HepG2 (cell line): ENCODE data around the gene EXOC3L2. TPM values are rescaled to one million over a fixed set of nuclear protein-coding genes. Genes with fewer than 3 reads are reported as not detected.

ENCODE experiments used
- CEBPG ChIP-seq: IDR thresholded peaks from 2 replicates; pipeline ENCODE4 v1.6.1; 2016
- HMG20B ChIP-seq: conservative IDR thresholded peaks from 2 replicates; pipeline ENCODE4 v1.6.1; 2016; ENCODE audit warnings: missing genetic modification reagents, missing compliant biosample characterization
- MXD4 ChIP-seq: IDR thresholded peaks from 2 replicates; pipeline ENCODE4 v1.6.1; 2016; ENCODE audit warnings: mild to moderate bottlenecking, missing biosample characterization, missing genetic modification reagents
- NFYB ChIP-seq: sonication (generic); formaldehyde crosslinking; IDR thresholded peaks from 2 replicates; pipeline ENCODE4 v1.4.0; 2020; ENCODE audit warnings: missing genetic modification reagents
- POGZ ChIP-seq: sonication (generic); formaldehyde crosslinking; IDR thresholded peaks from 2 replicates; pipeline ENCODE4 v1.4.0; 2020; ENCODE audit warnings: mild to moderate bottlenecking, missing genetic modification reagents
- RAD21 ChIP-seq: fragments of 450-650 bp; formaldehyde crosslinking; IDR thresholded peaks from 2 replicates; pipeline ENCODE4 v1.5.0; 2020; ENCODE audit warnings: mild to moderate bottlenecking
- SAFB2 ChIP-seq: sonication (generic); formaldehyde crosslinking; IDR thresholded peaks from 2 replicates; pipeline ENCODE4 v1.5.1; 2020; ENCODE audit warnings: missing genetic modification reagents, low read depth, mild to moderate bottlenecking, borderline replicate concordance
- SRSF9 ChIP-seq: fragments of 200-400 bp; formaldehyde crosslinking; IDR thresholded peaks from 2 replicates; pipeline ENCODE4 v1.6.1; 2018; ENCODE audit warnings: borderline replicate concordance, mild to moderate bottlenecking, low read depth, low read length; ENCODE audit not compliant: insufficient read depth, poor library complexity, severe bottlenecking
- ZBTB1 ChIP-seq: sonication (generic); formaldehyde crosslinking; IDR thresholded peaks from 2 replicates; pipeline ENCODE4 v1.4.0; 2020; ENCODE audit warnings: missing genetic modification reagents, borderline replicate concordance
- ZNF256 ChIP-seq: sonication (generic); formaldehyde crosslinking; conservative IDR thresholded peaks from 2 replicates; pipeline ENCODE4 v1.4.0; 2020; ENCODE audit warnings: missing genetic modification reagents
- ZNF501 ChIP-seq: sonication (generic); formaldehyde crosslinking; IDR thresholded peaks from 2 replicates; pipeline ENCODE4 v1.5.1; 2020; ENCODE audit warnings: mild to moderate bottlenecking, moderate library complexity, missing genetic modification reagents
- ZNF781 ChIP-seq: sonication (generic); formaldehyde crosslinking; IDR thresholded peaks from 2 replicates; pipeline ENCODE4 v1.5.1; 2020; ENCODE audit warnings: borderline replicate concordance, mild to moderate bottlenecking, missing genetic modification reagents; ENCODE audit errors: not compliant biosample characterization
- polyA plus RNA-seq, 8 experiments: library from polyadenylated mRNA; depleted of rRNA in 3 of 8; stranded (reverse) in 7 of 8; unstranded in 1 of 8; fragments of >200 nt; fragmentation: Illumina TruSeq in 4 of 8; extraction: Trizol in 4 of 8; gene quantifications; 2 replicates each; pipeline versions ENCODE4 v1.2.1 to v1.2.3, GENCODE V29; 2011 to 2016; ENCODE audit warnings: low read depth in 4 of 8, missing spikeins in 1 of 8, mixed read lengths in 1 of 8; ENCODE audit not compliant: insufficient read depth in 1 of 8
- total RNA-seq, 5 experiments: library from RNA; depleted of rRNA; stranded (reverse); fragments of >200 nt; fragmentation: Illumina TruSeq; extraction: Trizol; gene quantifications; 2 replicates each; pipeline ENCODE4 v1.2.3, GENCODE V29; 2016; ENCODE audit warnings: low read depth in 1 of 5
- TF ChIP-seq, protein P1 (sequence below): sonication (generic); formaldehyde crosslinking; IDR thresholded peaks from 2 replicates; pipeline ENCODE4 v1.8.0; 2022; ENCODE audit warnings: mild to moderate bottlenecking, missing genetic modification reagents, moderate library complexity
- TF ChIP-seq, protein P2 (sequence below): sonication (generic); formaldehyde crosslinking; IDR thresholded peaks from 2 replicates; pipeline ENCODE4 v1.8.1; 2022; ENCODE audit warnings: low read depth, mild to moderate bottlenecking, missing genetic modification reagents
- TF ChIP-seq, protein P3 (sequence below): sonication (generic); formaldehyde crosslinking; IDR thresholded peaks from 2 replicates; pipeline ENCODE4 v1.5.1; 2020; ENCODE audit warnings: mild to moderate bottlenecking, missing genetic modification reagents, moderate library complexity
- TF ChIP-seq, protein P4 (sequence below): sonication (generic); formaldehyde crosslinking; IDR thresholded peaks from 2 replicates; pipeline ENCODE4 v1.5.0; 2020; ENCODE audit warnings: missing genetic modification reagents
- TF ChIP-seq, protein P5 (sequence below): sonication (generic); formaldehyde crosslinking; IDR thresholded peaks from 2 replicates; pipeline ENCODE4 v1.5.0; 2020; ENCODE audit warnings: mild to moderate bottlenecking, missing genetic modification reagents, moderate library complexity

The EXOC3L2 gene
- total and polyA plus RNA-seq, 2 of the 13 experiments (the other 11 are each of a cell fraction or from before 2014, with no cell fraction given) = 0.21 TPM; not detected in 1

DNA sequence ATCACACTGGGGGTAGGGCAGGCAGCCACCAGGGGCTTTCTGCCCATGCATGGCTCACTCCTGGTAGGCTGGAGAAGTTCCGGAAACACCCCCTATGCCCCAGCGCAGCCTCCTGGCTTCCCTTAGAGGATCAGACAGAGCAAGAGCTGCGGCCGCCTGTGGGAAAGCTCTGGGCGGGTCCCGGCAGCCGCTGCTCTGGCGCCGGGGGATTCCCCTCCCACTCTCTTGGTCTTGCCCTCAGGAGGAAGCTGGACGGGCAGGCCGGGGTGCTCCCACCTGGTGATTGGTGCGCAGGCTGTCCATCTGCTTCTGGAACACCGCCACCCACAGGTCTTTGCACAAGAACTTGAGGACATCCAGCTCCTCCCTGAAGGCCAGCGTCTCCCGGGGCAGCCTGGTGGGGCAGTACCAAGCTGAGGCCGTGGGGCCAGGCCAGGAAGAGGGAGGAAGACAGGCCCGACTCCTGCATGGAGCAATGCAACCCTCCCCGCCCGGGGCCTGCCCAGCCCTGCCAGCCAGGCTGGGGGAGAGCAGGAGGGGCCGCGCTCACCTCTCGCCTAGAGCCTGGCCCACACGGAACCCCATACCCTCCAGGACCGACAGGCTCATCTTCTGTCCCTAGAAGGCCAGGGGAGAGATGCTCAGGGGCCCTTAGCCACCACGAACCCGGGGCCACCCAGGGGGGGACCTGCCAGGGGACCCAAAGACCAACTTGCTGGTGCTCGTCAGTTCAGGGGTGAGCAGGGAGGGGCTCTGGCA, 80.5 kb downstream of the EXOC3L2 start (continued):
- TF ChIP-seq ZNF256 (CRISPR knock-in tag) (no peak), SRSF9 (no peak), ZNF501 (CRISPR knock-in tag) (no peak), CEBPG (CRISPR knock-in tag) (peak; percentile 8; the same call in 1 of the 2 replicates), ZNF781 (CRISPR knock-in tag) (no peak), SAFB2 (CRISPR knock-in tag) (no peak), MXD4 (CRISPR knock-in tag) (no peak), HMG20B (CRISPR knock-in tag) (no peak), POGZ (CRISPR knock-in tag) (no peak), NFYB (CRISPR knock-in tag) (peak; percentile 80), RAD21 (CRISPR knock-in tag) (0 out of 2 replicates have a peak, but pooled peaks have one; percentile 14), ZBTB1 (CRISPR knock-in tag) (no peak)
- TF ChIP-seq, protein P1, sequence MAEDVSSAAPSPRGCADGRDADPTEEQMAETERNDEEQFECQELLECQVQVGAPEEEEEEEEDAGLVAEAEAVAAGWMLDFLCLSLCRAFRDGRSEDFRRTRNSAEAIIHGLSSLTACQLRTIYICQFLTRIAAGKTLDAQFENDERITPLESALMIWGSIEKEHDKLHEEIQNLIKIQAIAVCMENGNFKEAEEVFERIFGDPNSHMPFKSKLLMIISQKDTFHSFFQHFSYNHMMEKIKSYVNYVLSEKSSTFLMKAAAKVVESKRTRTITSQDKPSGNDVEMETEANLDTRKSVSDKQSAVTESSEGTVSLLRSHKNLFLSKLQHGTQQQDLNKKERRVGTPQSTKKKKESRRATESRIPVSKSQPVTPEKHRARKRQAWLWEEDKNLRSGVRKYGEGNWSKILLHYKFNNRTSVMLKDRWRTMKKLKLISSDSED (CRISPR knock-in tag) = no peak
- TF ChIP-seq, protein P2, sequence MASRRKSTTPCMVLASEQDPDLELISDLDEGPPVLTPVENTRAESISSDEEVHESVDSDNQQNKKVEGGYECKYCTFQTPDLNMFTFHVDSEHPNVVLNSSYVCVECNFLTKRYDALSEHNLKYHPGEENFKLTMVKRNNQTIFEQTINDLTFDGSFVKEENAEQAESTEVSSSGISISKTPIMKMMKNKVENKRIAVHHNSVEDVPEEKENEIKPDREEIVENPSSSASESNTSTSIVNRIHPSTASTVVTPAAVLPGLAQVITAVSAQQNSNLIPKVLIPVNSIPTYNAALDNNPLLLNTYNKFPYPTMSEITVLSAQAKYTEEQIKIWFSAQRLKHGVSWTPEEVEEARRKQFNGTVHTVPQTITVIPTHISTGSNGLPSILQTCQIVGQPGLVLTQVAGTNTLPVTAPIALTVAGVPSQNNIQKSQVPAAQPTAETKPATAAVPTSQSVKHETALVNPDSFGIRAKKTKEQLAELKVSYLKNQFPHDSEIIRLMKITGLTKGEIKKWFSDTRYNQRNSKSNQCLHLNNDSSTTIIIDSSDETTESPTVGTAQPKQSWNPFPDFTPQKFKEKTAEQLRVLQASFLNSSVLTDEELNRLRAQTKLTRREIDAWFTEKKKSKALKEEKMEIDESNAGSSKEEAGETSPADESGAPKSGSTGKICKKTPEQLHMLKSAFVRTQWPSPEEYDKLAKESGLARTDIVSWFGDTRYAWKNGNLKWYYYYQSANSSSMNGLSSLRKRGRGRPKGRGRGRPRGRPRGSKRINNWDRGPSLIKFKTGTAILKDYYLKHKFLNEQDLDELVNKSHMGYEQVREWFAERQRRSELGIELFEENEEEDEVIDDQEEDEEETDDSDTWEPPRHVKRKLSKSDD (CRISPR knock-in tag) = no peak
- TF ChIP-seq, protein P3, sequence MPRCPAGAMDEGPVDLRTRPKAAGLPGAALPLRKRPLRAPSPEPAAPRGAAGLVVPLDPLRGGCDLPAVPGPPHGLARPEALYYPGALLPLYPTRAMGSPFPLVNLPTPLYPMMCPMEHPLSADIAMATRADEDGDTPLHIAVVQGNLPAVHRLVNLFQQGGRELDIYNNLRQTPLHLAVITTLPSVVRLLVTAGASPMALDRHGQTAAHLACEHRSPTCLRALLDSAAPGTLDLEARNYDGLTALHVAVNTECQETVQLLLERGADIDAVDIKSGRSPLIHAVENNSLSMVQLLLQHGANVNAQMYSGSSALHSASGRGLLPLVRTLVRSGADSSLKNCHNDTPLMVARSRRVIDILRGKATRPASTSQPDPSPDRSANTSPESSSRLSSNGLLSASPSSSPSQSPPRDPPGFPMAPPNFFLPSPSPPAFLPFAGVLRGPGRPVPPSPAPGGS (CRISPR knock-in tag) = no peak
- TF ChIP-seq, protein P4, sequence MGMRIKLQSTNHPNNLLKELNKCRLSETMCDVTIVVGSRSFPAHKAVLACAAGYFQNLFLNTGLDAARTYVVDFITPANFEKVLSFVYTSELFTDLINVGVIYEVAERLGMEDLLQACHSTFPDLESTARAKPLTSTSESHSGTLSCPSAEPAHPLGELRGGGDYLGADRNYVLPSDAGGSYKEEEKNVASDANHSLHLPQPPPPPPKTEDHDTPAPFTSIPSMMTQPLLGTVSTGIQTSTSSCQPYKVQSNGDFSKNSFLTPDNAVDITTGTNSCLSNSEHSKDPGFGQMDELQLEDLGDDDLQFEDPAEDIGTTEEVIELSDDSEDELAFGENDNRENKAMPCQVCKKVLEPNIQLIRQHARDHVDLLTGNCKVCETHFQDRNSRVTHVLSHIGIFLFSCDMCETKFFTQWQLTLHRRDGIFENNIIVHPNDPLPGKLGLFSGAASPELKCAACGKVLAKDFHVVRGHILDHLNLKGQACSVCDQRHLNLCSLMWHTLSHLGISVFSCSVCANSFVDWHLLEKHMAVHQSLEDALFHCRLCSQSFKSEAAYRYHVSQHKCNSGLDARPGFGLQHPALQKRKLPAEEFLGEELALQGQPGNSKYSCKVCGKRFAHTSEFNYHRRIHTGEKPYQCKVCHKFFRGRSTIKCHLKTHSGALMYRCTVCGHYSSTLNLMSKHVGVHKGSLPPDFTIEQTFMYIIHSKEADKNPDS = no peak
- TF ChIP-seq, protein P5, sequence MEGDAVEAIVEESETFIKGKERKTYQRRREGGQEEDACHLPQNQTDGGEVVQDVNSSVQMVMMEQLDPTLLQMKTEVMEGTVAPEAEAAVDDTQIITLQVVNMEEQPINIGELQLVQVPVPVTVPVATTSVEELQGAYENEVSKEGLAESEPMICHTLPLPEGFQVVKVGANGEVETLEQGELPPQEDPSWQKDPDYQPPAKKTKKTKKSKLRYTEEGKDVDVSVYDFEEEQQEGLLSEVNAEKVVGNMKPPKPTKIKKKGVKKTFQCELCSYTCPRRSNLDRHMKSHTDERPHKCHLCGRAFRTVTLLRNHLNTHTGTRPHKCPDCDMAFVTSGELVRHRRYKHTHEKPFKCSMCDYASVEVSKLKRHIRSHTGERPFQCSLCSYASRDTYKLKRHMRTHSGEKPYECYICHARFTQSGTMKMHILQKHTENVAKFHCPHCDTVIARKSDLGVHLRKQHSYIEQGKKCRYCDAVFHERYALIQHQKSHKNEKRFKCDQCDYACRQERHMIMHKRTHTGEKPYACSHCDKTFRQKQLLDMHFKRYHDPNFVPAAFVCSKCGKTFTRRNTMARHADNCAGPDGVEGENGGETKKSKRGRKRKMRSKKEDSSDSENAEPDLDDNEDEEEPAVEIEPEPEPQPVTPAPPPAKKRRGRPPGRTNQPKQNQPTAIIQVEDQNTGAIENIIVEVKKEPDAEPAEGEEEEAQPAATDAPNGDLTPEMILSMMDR (CRISPR knock-in tag) = peak; percentile 38
